ENCODE data around the gene FOXD4. TPM values are rescaled to one million over a fixed set of nuclear protein-coding genes. Genes with fewer than 3 reads are reported as not detected.
"Not testable (repeated sequence)": the region's sequence is repeated elsewhere in the genome, so short reads cannot be mapped to it uniquely, and the experiment has no call there.

Gene FOXD4
- total RNA-seq, 1 donor from 2014 or later, result 0.75 TPM

DNA sequence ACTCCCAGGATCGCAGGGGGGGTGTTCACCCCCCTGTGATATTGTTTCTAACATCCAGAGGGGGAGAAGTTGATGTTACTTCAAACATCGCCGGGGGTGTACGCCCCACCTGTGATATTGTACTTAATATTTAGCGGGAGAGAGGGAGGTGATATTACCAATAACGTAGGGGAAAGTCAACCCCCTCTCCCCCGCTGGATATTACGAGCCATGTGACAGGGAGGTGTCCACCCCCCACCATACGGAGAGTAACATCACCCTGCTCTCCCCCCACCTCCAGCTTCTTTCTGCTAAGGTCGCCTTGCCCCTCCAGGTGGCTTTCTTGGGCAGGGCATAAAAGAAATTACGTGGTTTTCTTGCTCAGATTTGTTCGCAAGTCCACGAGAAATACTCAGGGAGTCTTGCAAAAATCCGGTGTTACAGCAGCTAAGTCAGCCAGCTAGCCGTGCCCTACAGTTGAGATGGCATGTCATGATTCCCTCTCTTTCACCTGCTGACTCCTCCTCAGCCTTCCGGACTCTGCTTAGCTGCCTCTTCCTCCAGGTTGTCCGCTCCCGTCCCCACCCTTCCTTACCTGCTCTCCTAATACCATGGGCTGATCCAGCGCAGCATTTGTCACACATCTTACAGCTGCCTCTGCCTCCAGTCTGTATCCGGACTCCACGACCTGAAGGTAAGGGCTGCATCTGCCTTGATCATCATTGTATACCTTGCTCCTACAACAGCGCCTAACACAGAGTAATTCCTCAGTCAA, 9.3 kb downstream of the FOXD4 start:
- H3K4me3 ChIP-seq; intact Hi-C loops (cut with DNase I); H3K36me3 ChIP-seq; H3K9me3 ChIP-seq; H3K27ac ChIP-seq; ATAC-seq; DNase-seq; H3K4me1 ChIP-seq: not testable (repeated sequence)
- peaks cover 65% of the 10 kb centered on the region for H3K27me3 ChIP-seq

DNA sequence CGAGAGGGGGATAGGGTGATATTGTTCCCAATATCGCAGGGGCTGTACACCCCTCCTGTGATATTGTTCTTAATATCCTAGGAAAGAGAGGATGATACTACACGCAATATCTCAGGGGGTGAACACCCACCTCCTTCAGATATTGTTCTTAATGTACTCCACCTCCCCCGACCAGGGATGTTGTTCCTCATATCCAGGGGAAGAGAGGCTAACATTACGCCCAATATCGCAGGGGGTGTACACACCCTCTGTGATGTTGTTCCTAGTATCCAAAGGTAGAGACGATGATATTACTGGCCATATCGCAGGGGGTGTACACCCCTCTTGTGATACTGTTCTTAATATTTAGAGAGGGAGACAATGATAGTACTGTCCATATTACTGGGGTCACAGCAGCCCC, 12.2 kb downstream of the FOXD4 start:
- peaks cover 42% of the 10 kb centered on the region for H3K27me3 ChIP-seq
- intact Hi-C loops (cut with DNase I); ATAC-seq; H3K9me3 ChIP-seq; H3K36me3 ChIP-seq; H3K27ac ChIP-seq; H3K4me1 ChIP-seq; DNase-seq; H3K4me3 ChIP-seq: not testable (repeated sequence)

DNA sequence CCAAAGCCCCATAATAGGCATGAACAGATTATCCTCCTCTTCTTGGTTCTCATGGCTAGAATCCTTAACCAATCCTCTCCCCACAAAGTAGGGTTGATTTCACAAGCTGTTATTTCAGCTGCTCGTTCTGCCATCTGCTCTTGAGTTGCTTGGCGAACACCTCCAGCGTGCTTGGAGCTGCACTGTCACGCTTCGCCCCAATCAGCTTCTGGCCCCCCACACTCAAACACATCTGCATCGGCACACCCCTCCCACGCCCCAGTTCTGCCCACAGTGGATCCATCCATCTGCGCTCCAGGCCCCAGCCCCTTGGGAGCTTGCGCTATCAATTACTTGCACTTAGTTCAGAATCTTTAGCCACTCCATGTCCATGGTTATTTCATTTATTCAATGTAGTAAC, 17.8 kb downstream of the FOXD4 start:
- H3K27ac ChIP-seq; H3K9me3 ChIP-seq; H3K4me1 ChIP-seq; H3K4me3 ChIP-seq; intact Hi-C loops (cut with DNase I); H3K36me3 ChIP-seq; H3K27me3 ChIP-seq; ATAC-seq; DNase-seq: not testable (repeated sequence)

DNA sequence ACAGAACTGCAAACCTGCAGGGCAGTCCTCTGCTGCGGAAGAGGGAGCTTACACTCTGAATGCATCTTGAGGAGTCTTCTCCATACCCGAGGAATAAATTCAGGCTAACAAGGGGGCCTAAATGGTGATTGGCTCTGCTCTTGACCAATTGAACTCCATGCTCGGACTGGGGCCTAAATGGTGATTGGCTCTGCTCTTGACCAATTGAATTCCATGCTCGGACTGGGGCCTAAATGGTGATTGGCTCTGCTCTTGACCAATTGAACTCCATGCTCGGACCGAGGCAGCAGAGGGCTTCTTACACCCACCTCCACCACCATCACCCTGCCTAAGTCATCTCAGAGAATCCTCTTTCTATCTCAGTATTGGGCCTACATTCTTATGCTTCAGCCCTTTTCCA, 18.4 kb downstream of the FOXD4 start:
- H3K9me3 ChIP-seq; ATAC-seq; H3K4me3 ChIP-seq; H3K27me3 ChIP-seq; H3K27ac ChIP-seq; intact Hi-C loops (cut with DNase I); DNase-seq; H3K4me1 ChIP-seq; H3K36me3 ChIP-seq: not testable (repeated sequence)

DNA sequence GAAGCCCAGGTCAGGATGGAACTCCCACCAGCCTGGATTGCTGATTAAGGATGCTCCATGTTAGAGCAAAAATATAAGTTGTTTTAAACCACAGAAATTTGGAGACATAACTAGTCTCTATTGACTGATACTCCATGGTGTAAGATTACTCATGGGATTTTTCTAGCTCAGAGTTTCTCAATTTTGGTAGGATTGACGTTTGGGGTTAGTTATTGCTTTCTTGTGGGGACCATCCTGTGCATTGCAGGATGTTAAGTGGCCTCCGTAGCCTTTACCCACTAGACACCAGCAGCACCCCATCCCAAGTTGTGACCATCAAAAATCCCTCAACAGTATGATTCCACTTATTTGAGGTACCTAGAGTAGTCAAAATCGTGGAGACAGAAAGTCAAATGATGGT, 19.4 kb downstream of the FOXD4 start:
- H3K36me3 ChIP-seq; H3K4me3 ChIP-seq; ATAC-seq; DNase-seq; intact Hi-C loops (cut with DNase I); H3K27me3 ChIP-seq; H3K4me1 ChIP-seq; H3K27ac ChIP-seq; H3K9me3 ChIP-seq: not testable (repeated sequence)

DNA sequence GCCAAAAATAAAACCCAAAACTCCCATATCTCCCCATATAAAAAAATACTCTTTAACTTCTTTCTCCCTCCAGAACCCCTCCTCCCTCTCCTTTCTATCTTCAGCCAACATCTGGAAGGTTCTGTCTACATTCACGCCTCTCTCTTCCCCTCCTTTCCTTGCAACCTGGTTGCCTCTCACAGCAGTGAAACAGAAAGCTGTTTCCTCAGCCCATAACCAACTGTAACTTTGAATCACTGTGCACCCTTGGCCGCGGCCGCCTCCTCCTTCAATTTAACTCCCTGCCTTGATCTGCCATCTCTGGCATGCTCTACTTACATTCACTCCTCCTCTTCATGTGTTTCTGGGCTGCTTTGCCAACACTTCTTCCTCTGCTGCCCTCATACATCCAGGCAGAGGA, 23.2 kb downstream of the FOXD4 start:
- ATAC-seq; H3K4me3 ChIP-seq; H3K27me3 ChIP-seq; H3K4me1 ChIP-seq; H3K27ac ChIP-seq; H3K9me3 ChIP-seq; H3K36me3 ChIP-seq; DNase-seq; intact Hi-C loops (cut with DNase I): not testable (repeated sequence)

DNA sequence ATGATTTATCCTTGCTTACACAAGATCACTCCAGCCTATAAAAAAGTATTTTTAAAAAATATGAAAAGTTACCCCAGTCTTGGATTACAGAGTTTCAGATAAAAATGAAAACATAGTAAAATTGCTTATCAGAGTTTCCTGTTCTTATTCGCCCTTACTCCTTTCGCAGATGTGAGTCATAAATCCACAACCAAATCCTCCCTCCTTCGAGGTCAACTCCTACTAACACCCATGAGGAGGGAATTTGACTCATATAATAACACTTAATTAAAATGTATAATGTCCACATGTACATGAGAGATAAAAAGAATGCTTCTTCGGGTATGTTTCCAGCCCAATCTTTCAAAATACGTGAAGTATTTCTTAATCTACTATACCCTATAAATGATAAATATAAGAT, 23.9 kb downstream of the FOXD4 start:
- H3K27me3 ChIP-seq; H3K27ac ChIP-seq; ATAC-seq; intact Hi-C loops (cut with DNase I); DNase-seq; H3K4me3 ChIP-seq; H3K36me3 ChIP-seq; H3K4me1 ChIP-seq; H3K9me3 ChIP-seq: not testable (repeated sequence)

DNA sequence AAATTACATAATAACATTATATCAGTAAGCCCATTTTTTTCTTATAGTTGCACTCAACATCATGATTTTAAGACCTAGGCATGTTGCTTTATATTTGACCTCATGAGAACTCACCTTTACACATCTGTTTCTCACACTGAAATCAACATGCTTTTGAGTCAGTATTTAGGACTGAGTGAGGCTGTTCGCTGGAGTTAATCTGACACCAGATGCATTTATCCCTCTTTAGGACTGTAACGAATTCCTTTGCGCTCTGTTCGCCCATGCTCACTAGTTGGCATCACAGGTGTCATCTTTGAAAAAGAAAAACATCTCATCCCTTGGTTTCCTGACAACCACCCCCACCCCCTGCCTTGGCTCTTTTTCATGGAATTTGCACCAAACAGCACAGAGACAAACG, 24.3 kb downstream of the FOXD4 start:
- H3K27me3 ChIP-seq; H3K4me3 ChIP-seq; H3K27ac ChIP-seq; H3K36me3 ChIP-seq; DNase-seq; intact Hi-C loops (cut with DNase I); H3K9me3 ChIP-seq; H3K4me1 ChIP-seq; ATAC-seq: not testable (repeated sequence)

DNA sequence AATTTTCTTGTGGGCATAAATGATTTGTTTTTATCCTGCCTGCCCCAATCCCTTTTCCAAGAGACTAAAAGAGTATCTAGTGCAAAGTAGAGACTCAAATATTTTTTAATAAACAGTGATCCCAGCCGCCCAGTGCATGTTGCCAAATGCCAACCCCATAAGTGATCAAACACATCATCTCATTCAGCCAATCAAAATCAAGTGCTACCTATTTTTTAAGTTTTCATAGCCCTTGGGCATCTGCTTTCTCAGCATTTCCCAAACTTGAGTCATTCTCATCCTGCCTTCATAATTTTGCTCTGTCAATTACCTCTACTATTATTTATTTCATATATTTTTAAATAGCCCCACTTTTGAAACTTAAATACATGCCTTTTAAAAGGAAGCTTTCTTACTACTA, 27.4 kb downstream of the FOXD4 start:
- ATAC-seq; H3K36me3 ChIP-seq; H3K4me1 ChIP-seq; DNase-seq; H3K4me3 ChIP-seq; H3K9me3 ChIP-seq; H3K27ac ChIP-seq; intact Hi-C loops (cut with DNase I); H3K27me3 ChIP-seq: not testable (repeated sequence)

DNA sequence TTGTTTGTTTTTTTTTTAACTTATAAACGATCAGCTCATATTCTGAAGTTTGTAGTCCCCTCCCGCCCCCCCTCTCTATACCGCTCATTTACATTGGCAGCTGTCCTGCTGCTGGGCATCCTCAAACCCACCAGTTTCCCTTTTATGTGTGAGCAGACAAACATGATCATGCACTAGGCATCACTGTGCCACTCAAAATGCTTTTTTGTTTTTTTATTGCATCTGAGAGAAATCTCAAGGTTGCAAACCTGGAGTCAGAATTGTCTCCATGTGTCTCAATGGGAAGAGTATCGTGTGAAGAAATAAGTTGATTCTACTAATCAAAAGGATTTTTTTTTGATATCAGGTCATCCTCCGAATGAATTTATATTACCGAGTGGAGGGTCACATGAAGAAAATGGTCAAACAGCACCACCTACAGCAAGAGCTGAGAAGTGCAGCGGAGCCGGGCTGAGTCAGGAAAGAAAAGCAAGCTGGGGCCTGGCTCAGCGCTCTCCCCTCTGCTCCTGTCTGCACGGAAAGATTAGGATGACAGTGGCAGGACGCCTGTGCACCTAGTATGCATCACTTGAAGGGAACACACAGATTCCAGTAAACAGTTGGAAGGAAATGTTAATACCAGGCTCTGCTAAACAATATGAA, 29.7 kb downstream of the FOXD4 start:
- H3K27me3 ChIP-seq; H3K4me1 ChIP-seq; H3K27ac ChIP-seq; intact Hi-C loops (cut with DNase I); H3K36me3 ChIP-seq; H3K9me3 ChIP-seq; H3K4me3 ChIP-seq; DNase-seq: not testable (repeated sequence)
- TF ChIP-seq, protein P1, sequence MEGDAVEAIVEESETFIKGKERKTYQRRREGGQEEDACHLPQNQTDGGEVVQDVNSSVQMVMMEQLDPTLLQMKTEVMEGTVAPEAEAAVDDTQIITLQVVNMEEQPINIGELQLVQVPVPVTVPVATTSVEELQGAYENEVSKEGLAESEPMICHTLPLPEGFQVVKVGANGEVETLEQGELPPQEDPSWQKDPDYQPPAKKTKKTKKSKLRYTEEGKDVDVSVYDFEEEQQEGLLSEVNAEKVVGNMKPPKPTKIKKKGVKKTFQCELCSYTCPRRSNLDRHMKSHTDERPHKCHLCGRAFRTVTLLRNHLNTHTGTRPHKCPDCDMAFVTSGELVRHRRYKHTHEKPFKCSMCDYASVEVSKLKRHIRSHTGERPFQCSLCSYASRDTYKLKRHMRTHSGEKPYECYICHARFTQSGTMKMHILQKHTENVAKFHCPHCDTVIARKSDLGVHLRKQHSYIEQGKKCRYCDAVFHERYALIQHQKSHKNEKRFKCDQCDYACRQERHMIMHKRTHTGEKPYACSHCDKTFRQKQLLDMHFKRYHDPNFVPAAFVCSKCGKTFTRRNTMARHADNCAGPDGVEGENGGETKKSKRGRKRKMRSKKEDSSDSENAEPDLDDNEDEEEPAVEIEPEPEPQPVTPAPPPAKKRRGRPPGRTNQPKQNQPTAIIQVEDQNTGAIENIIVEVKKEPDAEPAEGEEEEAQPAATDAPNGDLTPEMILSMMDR (IDR thresholded peaks at IDR 0.05), result peak; percentile 15
- ATAC-seq, result peak; percentile 97

DNA sequence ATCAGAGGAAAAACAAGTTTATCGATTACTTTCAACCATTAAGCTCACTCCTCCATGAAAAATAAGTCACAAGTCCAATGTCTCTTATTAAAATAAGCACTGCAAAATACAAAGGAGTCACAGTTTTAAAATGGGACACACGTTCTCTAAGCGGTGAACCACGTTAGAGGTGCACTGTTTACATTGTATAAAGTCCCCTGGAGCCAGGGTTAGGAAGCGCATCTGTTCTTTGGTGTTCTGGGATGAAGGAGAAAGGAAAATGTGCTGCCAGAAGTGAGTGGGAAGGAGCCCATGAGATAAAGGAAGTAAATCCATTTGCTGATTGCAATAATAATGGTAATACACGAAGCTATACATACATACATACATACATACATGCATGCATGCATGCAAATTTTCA, 30.4 kb downstream of the FOXD4 start:
- intact Hi-C loops (cut with DNase I); H3K36me3 ChIP-seq; H3K9me3 ChIP-seq; DNase-seq; H3K4me1 ChIP-seq; H3K27ac ChIP-seq; ATAC-seq; H3K4me3 ChIP-seq; H3K27me3 ChIP-seq: not testable (repeated sequence)

DNA sequence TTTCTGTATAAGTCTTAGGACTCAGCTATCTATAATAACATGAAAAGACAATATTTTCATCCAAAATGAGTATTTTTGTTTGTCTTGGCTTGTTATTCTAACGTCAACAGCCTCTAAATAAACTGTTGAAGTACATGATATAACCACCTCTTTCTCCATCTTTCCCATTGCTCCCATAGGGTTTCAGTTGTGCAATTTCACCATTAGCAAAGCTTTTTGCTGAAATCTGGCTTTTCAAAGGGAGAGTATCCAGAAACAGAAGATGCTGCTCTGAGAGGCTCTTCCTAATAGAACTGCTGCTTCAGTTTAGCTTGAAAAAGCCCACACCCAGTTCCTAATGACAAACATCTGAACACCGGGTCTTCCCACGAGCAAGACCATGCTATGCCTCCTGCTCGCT, 31.1 kb downstream of the FOXD4 start:
- H3K27ac ChIP-seq; H3K4me1 ChIP-seq; H3K27me3 ChIP-seq; intact Hi-C loops (cut with DNase I); DNase-seq; H3K36me3 ChIP-seq; ATAC-seq; H3K4me3 ChIP-seq; H3K9me3 ChIP-seq: not testable (repeated sequence)

DNA sequence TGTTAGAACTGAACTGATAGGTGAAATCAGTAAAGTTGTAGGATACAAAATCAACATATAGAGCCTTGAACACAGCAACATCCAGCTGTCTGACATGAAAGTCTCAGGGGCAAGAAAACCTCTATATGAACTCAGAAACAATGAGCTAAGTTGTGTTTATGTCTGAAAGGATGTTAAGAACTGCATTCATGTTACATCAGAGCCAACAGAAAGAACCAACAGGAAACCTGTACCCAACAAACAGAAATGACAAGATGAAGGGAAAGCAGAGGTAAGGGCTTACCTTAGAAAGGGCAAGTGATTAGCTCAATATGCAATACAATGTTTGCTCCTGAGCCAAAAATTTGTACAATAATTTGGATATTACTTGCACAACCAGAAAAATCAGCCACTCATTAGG, 31.5 kb downstream of the FOXD4 start:
- H3K4me1 ChIP-seq; ATAC-seq; H3K9me3 ChIP-seq; H3K27me3 ChIP-seq; H3K27ac ChIP-seq; H3K4me3 ChIP-seq; DNase-seq; H3K36me3 ChIP-seq; intact Hi-C loops (cut with DNase I): not testable (repeated sequence)
